K562 (cell line): ENCODE measurements around the gene CDK4. TPM values are rescaled to one million over a fixed set of nuclear protein-coding genes. Genes with fewer than 3 reads are reported as not detected.

ENCODE experiments used
- ARID2 ChIP-seq: fragments of 450-650 bp; IDR thresholded peaks from 2 replicates; pipeline ENCODE4 v1.6.1; 2017; ENCODE audit warnings: antibody characterized with exemption, mild to moderate bottlenecking
- BRCA1 ChIP-seq, 2 experiments: fragments of 450-650 bp in 1 of 2; sonication (generic) in 1 of 2; formaldehyde crosslinking in 1 of 2; IDR thresholded peaks; 2 replicates each; pipeline versions ENCODE4 v1.5.0 to v1.6.1; 2017 to 2020; ENCODE audit warnings: mild to moderate bottlenecking in 1 of 2, missing genetic modification reagents in 1 of 2
- CREM ChIP-seq: IDR thresholded peaks from 2 replicates; pipeline ENCODE4 v1.6.1; 2014; ENCODE audit warnings: antibody characterized with exemption, low read depth
- DDX20 ChIP-seq: fragments of 450-650 bp; IDR thresholded peaks from 2 replicates; pipeline ENCODE4 v1.6.1; 2016; ENCODE audit warnings: missing genetic modification characterization, low read depth, mild to moderate bottlenecking, missing compliant biosample characterization, moderate library complexity
- DNMT1 ChIP-seq: fragments of 450-650 bp; IDR thresholded peaks from 2 replicates; pipeline ENCODE4 v1.6.1; 2016; ENCODE audit warnings: antibody characterized with exemption, mild to moderate bottlenecking
- EP400 ChIP-seq: fragments of 450-650 bp; IDR thresholded peaks from 2 replicates; pipeline ENCODE4 v1.6.1; 2017; ENCODE audit warnings: antibody characterized with exemption, mild to moderate bottlenecking, moderate library complexity
- HNRNPH1 ChIP-seq: fragments of 200-400 bp; formaldehyde crosslinking; optimal IDR thresholded peaks from 2 replicates; pipeline ENCODE3; 2017; ENCODE audit warnings: low read depth, mild to moderate bottlenecking, low read length, moderate library complexity
- JUND ChIP-seq, 2 experiments: IDR thresholded peaks; 2 replicates in 1 of 2; 3 replicates in 1 of 2; pipeline ENCODE4 v1.6.1; 2011; ENCODE audit warnings: borderline replicate concordance in 2 of 2, low read depth in 2 of 2, low read length in 2 of 2, improper control_type of control experiment in 1 of 2, missing biosample characterization in 1 of 2, missing genetic modification characterization in 1 of 2, missing genetic modification reagents in 1 of 2
- KDM1A ChIP-seq, 2 experiments: fragments of 450-650 bp; IDR thresholded peaks; 2 replicates each; pipeline ENCODE4 v1.6.1; 2016; ENCODE audit warnings: mild to moderate bottlenecking in 2 of 2
- MAZ ChIP-seq, 2 experiments: fragments of 450-650 bp in 1 of 2; sonication (generic) in 1 of 2; formaldehyde crosslinking; IDR thresholded peaks in 1 of 2; conservative IDR thresholded peaks in 1 of 2; 2 replicates each; pipeline versions ENCODE4 v1.4.0 to v1.5.0; 2020; ENCODE audit warnings: mild to moderate bottlenecking in 1 of 2, missing genetic modification reagents in 1 of 2
- PHF8 ChIP-seq: fragments of 200-600 bp; sonication (generic); IDR thresholded peaks from 2 replicates; pipeline ENCODE4 v1.6.1; 2012; ENCODE audit warnings: mixed run types, mild to moderate bottlenecking, inconsistent platforms, low read length, moderate library complexity, borderline replicate concordance
- TCF3 ChIP-seq: sonication (generic); formaldehyde crosslinking; IDR thresholded peaks from 2 replicates; pipeline ENCODE4 v1.4.0; 2020; ENCODE audit warnings: mild to moderate bottlenecking, missing genetic modification reagents
- TFE3 ChIP-seq: fragments of 450-650 bp; formaldehyde crosslinking; IDR thresholded peaks from 2 replicates; pipeline ENCODE4 v1.4.0; 2020; ENCODE audit warnings: mild to moderate bottlenecking, mixed read lengths
- ZNF280A ChIP-seq: fragments of 450-650 bp; IDR thresholded peaks from 2 replicates; pipeline ENCODE4 v1.6.1; 2018; ENCODE audit warnings: mild to moderate bottlenecking, low read depth; ENCODE audit not compliant: partially characterized antibody
- ZNF518B ChIP-seq: fragments of 250-450 bp; sonication (Bioruptor Pico); IDR thresholded peaks from 2 replicates; pipeline ENCODE4 v1.5.0; 2021; ENCODE audit warnings: mild to moderate bottlenecking, moderate library complexity
- ZNF639 ChIP-seq, 2 experiments: fragments of 200-800 bp in 1 of 2; sonication (Bioruptor generic) in 1 of 2; sonication (generic) in 1 of 2; formaldehyde crosslinking in 1 of 2; IDR thresholded peaks in 1 of 2; conservative IDR thresholded peaks in 1 of 2; 2 replicates each; pipeline versions ENCODE4 v1.5.0 to v1.6.1; 2016 to 2020; ENCODE audit warnings: missing compliant biosample characterization in 1 of 2, missing genetic modification characterization in 1 of 2, missing genetic modification reagents in 1 of 2
- polyA plus RNA-seq, 8 experiments: library from polyadenylated mRNA; depleted of rRNA in 4 of 8; stranded (reverse) in 5 of 8; unstranded in 3 of 8; fragments of >200 nt; fragmentation: Nextera tagmentation in 2 of 8; fragmentation: Illumina TruSeq in 1 of 8; extraction: Ambion mirVana in 2 of 8; extraction: Trizol in 1 of 8; gene quantifications; 2 replicates each; pipeline versions ENCODE4 v1.2.1 to v1.2.3, GENCODE V29; 2011 to 2014; ENCODE audit warnings: inconsistent platforms in 1 of 8, missing spikeins in 1 of 8
- total RNA-seq, 7 experiments: library from RNA; depleted of rRNA in 6 of 7; stranded (reverse); fragments of >200 nt in 6 of 7; fragmentation: Illumina TruSeq in 2 of 7; extraction: Trizol in 2 of 7; gene quantifications; 2 replicates each; pipeline versions ENCODE4 v1.2.1 to v1.2.3, GENCODE V29; 2011 to 2021; ENCODE audit warnings: low replicate concordance in 1 of 7

CDK4 gene
- total and polyA plus RNA-seq, 9 of the 15 experiments (the other 6 are each of a cell fraction or from before 2014, with no cell fraction given): 37.8 to 436 (median 238) TPM

- peak; percentile 81 for TF ChIP-seq JUND (IDR thresholded peaks at IDR 0.05; ENCODE audit: borderline replicate concordance, low read depth, low read length)
- peak; percentile 89 for TF ChIP-seq JUND (tag; IDR thresholded peaks at IDR 0.05; ENCODE audit: borderline replicate concordance, low read depth, low read length)
- no peak for TF ChIP-seq ZNF280A
- no peak for TF ChIP-seq KDM1A (IDR thresholded peaks at IDR 0.05)
- no peak for TF ChIP-seq HNRNPH1
- peak; percentile 65; the same call in 1 of the 2 replicates for TF ChIP-seq PHF8
- peak; percentile 20; the same call in 1 of the 2 replicates for TF ChIP-seq TCF3 (CRISPR knock-in tag)
- peak; percentile 41 for TF ChIP-seq EP400
- no peak for TF ChIP-seq ZNF518B (CRISPR knock-in tag)
- peak; percentile 93; the same call in 1 of the 2 replicates for TF ChIP-seq DNMT1
- TF ChIP-seq MAZ (CRISPR knock-in tag; conservative IDR thresholded peaks at IDR 0.05 in 1 of 2, IDR thresholded peaks at IDR 0.05 in 1 of 2): peak in 1 of 2 experiments; percentile 75; a peak in 1 of 4 replicates
- peak; percentile 92 for TF ChIP-seq CREM
- no peak for TF ChIP-seq TFE3
- TF ChIP-seq ARID2: no peak
- no peak for TF ChIP-seq DDX20 (tag)
- peak in 1 of 2 experiments; percentile 75; a peak in 1 of 4 replicates for TF ChIP-seq ZNF639 (CRISPR knock-in tag; conservative IDR thresholded peaks at IDR 0.05 in 1 of 2, IDR thresholded peaks at IDR 0.05 in 1 of 2)
- TF ChIP-seq BRCA1 (IDR thresholded peaks at IDR 0.05): no peak
- no peak for TF ChIP-seq BRCA1 (CRISPR knock-in tag; IDR thresholded peaks at IDR 0.05)
Observed at GRCh38 chr12:57744777-57745484, 7.2 kb downstream of the CDK4 start, which contains the start of gene TSPAN31 (continued).
